Measurements from ENCODE around the gene COL18A1. TPM values are rescaled to one million over a fixed set of nuclear protein-coding genes. Genes with fewer than 3 reads are reported as not detected.

Gene COL18A1
- total RNA-seq, 1 donor from 2014 or later: 52.6 TPM

DNA sequence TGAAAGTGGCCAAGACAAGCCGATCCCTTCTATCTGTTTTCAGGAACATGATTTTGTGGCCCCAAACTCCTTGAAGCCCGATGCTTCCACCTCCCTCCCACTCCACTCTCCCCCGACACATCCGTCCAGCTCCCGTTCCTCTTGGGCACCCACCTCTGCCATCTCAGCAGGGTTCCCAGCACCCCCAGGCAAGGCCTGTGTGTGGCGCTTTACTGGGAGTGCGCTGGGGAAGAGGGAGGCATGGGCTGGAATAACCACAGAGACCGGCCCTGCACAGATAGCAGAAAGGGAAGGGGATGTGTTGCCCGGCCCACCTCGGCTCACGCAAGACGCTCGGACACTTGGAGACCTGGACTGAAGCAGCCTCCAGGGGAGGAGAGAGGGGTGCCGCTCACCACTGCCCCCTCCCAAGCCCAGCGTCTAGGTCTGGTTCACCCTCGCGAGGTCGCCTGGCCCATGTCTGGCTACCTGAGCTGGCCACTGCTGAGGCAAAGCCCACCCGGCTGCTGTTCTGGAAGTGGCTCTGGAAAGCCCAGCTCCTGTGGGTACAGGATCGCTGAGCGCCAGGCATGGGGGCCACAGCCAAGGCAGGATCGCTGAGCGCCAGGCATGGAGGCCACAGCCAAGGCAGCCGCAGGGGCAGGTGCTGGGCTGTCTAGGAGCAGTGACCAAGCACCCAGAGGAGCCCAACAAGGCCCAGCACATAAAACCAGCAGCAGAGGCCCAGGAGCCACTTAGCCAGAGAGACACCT lies 23.8 kb upstream of the COL18A1 start:
- TF ChIP-seq EZH2phosphoT487 (IDR thresholded peaks at IDR 0.05): no peak
- H3K4me1 ChIP-seq: peaks cover 25% of the 10 kb centered on the region
- no peak for DNase-seq (ENCODE audit: low spot score)
- H3K9me3 ChIP-seq (ENCODE audit: low read depth): peaks cover 6% of the 10 kb centered on the region
- no peaks in the 10 kb centered on the region for H3K79me2 ChIP-seq (ENCODE audit: low read depth)
- no peak overlapping the region for H3K9ac ChIP-seq
- H3F3A ChIP-seq (ENCODE audit: low read depth): peaks cover 11% of the 10 kb centered on the region
- no peak overlapping the region for H3K27ac Mint-ChIP-seq
- no peak overlapping the region for H3K4me3 Mint-ChIP-seq
- H2AFZ ChIP-seq (replicated peaks): no peak overlapping the region
- no peaks in the 10 kb centered on the region for H3K36me3 ChIP-seq
- no peak overlapping the region for H3K27ac ChIP-seq
- peaks cover 4% of the 10 kb centered on the region for H4K20me1 ChIP-seq (ENCODE audit: low read depth)
- no peak overlapping the region for H3K4me3 ChIP-seq
- peaks cover 13% of the 10 kb centered on the region for H3K9me3 Mint-ChIP-seq
- H3K4me1 Mint-ChIP-seq: peaks cover 25% of the 10 kb centered on the region
- H3K36me3 Mint-ChIP-seq: no peaks in the 10 kb centered on the region
- no peak overlapping the region for H3K4me2 ChIP-seq
- peaks cover 25% of the 10 kb centered on the region for H3K27me3 Mint-ChIP-seq (ENCODE audit: insufficient read depth, low read depth)
- H3K27me3 ChIP-seq: no peaks in the 10 kb centered on the region

DNA sequence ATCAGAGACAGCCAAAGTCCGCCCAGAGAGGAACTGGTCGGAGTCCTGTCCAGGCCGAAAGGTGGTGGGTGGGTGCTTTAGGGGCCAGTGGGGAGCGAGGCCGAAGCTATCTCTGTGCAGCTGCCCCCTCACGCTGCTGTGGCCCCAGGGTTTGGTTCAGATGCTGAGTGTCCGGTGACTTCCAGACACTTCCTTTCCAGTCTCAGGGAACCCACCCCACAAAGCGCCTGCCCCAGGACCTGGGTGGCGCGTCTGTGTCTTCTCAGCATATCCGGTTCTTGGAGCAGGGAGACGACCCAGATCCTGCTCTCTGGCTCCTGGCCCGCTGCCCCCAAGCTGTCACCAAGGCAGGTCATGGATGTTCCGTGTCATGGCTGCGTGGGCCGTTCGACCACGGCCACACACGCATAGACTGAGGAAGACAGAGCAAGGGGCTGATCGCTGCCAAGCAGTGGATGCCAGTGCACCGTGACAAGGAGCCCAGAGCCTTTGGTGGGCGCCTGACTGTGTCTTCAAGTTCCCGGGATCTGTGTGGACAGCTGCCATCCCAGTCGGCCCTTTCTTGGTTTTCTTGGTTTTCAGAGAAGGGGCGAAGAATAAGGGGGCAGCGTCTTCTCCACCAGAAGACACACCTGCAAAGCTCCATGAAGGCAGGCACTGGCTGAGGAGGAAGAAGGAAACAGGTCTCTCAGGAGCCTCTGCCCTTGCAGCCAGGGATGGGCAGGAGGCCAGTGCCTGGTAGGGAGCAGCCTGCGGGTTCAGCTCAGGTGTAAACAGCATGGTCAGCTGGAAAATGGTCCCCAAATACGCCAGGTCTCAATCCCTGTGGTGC lies 22.9 kb upstream of the COL18A1 start:
- peaks cover 21% of the 10 kb centered on the region for H3K27me3 Mint-ChIP-seq (ENCODE audit: insufficient read depth, low read depth)
- no peaks in the 10 kb centered on the region for H3K79me2 ChIP-seq (ENCODE audit: low read depth)
- peaks cover 25% of the 10 kb centered on the region for H3K4me1 ChIP-seq
- TF ChIP-seq EZH2 (IDR thresholded peaks at IDR 0.05): no peak
- TF ChIP-seq EZH2phosphoT487 (IDR thresholded peaks at IDR 0.05): no peak
- TF ChIP-seq, protein P1, sequence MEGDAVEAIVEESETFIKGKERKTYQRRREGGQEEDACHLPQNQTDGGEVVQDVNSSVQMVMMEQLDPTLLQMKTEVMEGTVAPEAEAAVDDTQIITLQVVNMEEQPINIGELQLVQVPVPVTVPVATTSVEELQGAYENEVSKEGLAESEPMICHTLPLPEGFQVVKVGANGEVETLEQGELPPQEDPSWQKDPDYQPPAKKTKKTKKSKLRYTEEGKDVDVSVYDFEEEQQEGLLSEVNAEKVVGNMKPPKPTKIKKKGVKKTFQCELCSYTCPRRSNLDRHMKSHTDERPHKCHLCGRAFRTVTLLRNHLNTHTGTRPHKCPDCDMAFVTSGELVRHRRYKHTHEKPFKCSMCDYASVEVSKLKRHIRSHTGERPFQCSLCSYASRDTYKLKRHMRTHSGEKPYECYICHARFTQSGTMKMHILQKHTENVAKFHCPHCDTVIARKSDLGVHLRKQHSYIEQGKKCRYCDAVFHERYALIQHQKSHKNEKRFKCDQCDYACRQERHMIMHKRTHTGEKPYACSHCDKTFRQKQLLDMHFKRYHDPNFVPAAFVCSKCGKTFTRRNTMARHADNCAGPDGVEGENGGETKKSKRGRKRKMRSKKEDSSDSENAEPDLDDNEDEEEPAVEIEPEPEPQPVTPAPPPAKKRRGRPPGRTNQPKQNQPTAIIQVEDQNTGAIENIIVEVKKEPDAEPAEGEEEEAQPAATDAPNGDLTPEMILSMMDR (IDR thresholded peaks at IDR 0.05): no peak
- no peaks in the 10 kb centered on the region for H3K36me3 Mint-ChIP-seq
- peaks cover 11% of the 10 kb centered on the region for H3F3A ChIP-seq (ENCODE audit: low read depth)
- H4K20me1 ChIP-seq (ENCODE audit: low read depth): peaks cover 4% of the 10 kb centered on the region
- H3K4me3 ChIP-seq: no peak overlapping the region
- H3K27ac Mint-ChIP-seq: no peak overlapping the region
- H3K27me3 ChIP-seq: no peaks in the 10 kb centered on the region
- H3K9me3 Mint-ChIP-seq: peaks cover 8% of the 10 kb centered on the region
- no peak overlapping the region for H2AFZ ChIP-seq (replicated peaks)
- no peak overlapping the region for H3K4me3 Mint-ChIP-seq
- H3K9me3 ChIP-seq (ENCODE audit: low read depth): peaks cover 6% of the 10 kb centered on the region
- no peaks in the 10 kb centered on the region for H3K36me3 ChIP-seq
- peaks cover 29% of the 10 kb centered on the region for H3K4me1 Mint-ChIP-seq
- no peak overlapping the region for H3K4me2 ChIP-seq
- H3K27ac ChIP-seq: no peak overlapping the region
- no peak overlapping the region for H3K9ac ChIP-seq
- DNase-seq (ENCODE audit: low spot score): no peak

GRCh38 chr21:45382697-45382997 lies 22.3 kb upstream of the COL18A1 start:
- Histone ChIP-seq H3F3A (ENCODE audit: low read depth) (peaks cover 11% of the 10 kb centered on the region), H3K4me2 (no peak overlapping the region), H3K79me2 (ENCODE audit: low read depth) (no peaks in the 10 kb centered on the region), H4K20me1 (ENCODE audit: low read depth) (peaks cover 4% of the 10 kb centered on the region), H3K9me3 (ENCODE audit: low read depth) (peaks cover 2% of the 10 kb centered on the region), H3K27me3 (no peaks in the 10 kb centered on the region), H3K36me3 (no peaks in the 10 kb centered on the region), H3K4me3 (no peak overlapping the region), H3K4me1 (peaks cover 23% of the 10 kb centered on the region), H3K27ac (no peak overlapping the region), H3K9ac (no peak overlapping the region), H2AFZ (replicated peaks) (no peak overlapping the region)
- no peaks in the 10 kb centered on the region for H3K36me3 Mint-ChIP-seq
- peaks cover 31% of the 10 kb centered on the region for H3K4me1 Mint-ChIP-seq
- H3K27ac Mint-ChIP-seq: no peak overlapping the region
- peaks cover 4% of the 10 kb centered on the region for H3K9me3 Mint-ChIP-seq
- DNase-seq (ENCODE audit: low spot score): no peak
- peaks cover 17% of the 10 kb centered on the region for H3K27me3 Mint-ChIP-seq (ENCODE audit: insufficient read depth, low read depth)
- TF ChIP-seq EZH2 (IDR thresholded peaks at IDR 0.05) (no peak), EZH2phosphoT487 (IDR thresholded peaks at IDR 0.05) (no peak)
- TF ChIP-seq, protein P1 (IDR thresholded peaks at IDR 0.05): no peak
- H3K4me3 Mint-ChIP-seq: no peak overlapping the region
